HepG2 (cell line): ENCODE measurements around the gene ATP2A2. TPM values are rescaled to one million over a fixed set of nuclear protein-coding genes. Genes with fewer than 3 reads are reported as not detected.

Experiments used
- ATAC-seq: fragments of 200-7000 bp; cut with Tn5 transposase; 3 replicates; pipeline ENCODE4 v1.9.1; 2020; ENCODE audit warnings: mild to moderate bottlenecking, moderate library complexity
- BruUV-seq: library from RNA; stranded (reverse); fragments of 400-500 nt; replicated peaks from 2 replicates; lab custom pipeline; 2021; lab: Mats Ljungman, UMichigan
- CTCF ChIA-PET: fragments of 300-600 bp; formaldehyde crosslinking; extraction: SDS; loops from one replicate; lab custom pipeline; 2021; ENCODE audit warnings: low total read pairs, inconsistent platforms, low intra/inter-chr PET ratio; lab: Yijun Ruan, JAX
- POLR2A ChIA-PET: fragments of 350-600 bp; sonication (Branson Sonifier 250); formaldehyde crosslinking; loops from one replicate; lab custom pipeline; 2020; ENCODE audit warnings: antibody characterized with exemption, inconsistent platforms; lab: Yijun Ruan, JAX
- DNase-seq: peaks from one replicate; pipeline ENCODE4 v3.0.0-alpha.2; 2015; ENCODE audit warnings: low spot score
- FAIRE-seq: peaks from 3 replicates; lab custom pipeline; 2011; peaks lifted over from hg19 to GRCh38; lab: Jason Lieb, UNC
- H2AFZ ChIP-seq: one replicate; pipeline ENCODE4 v1.6.1; 2011; ENCODE audit warnings: low read length, inconsistent platforms
- H3K27ac ChIP-seq: fragments of 300-600 bp; 3 replicates; pipeline ENCODE4 v1.8.0; 2011; ENCODE audit warnings: mixed run types, mild to moderate bottlenecking, mixed read lengths, low read length, inconsistent platforms; ENCODE audit not compliant: insufficient read depth; ENCODE audit errors: extremely low read length
- H3K27me3 ChIP-seq, 2 experiments: fragments of 200-600 bp in 1 of 2; 2 replicates in 1 of 2; 3 replicates in 1 of 2; pipeline versions ENCODE4 v1.6.0 to v1.8.0; 2011; ENCODE audit warnings: low read length in 2 of 2, mild to moderate bottlenecking in 2 of 2, moderate library complexity in 2 of 2, inconsistent platforms in 1 of 2; ENCODE audit not compliant: insufficient read depth in 2 of 2, control insufficient read depth in 1 of 2
- H3K36me3 ChIP-seq, 2 experiments: fragments of 200-600 bp in 1 of 2; replicated peaks in 1 of 2; 2 replicates in 1 of 2; 3 replicates in 1 of 2; pipeline versions ENCODE4 v1.5.1 to v1.8.0; 2011; ENCODE audit warnings: low read length in 2 of 2, inconsistent platforms in 1 of 2; ENCODE audit not compliant: insufficient read depth in 2 of 2, control insufficient read depth in 1 of 2
- H3K4me1 ChIP-seq: 2 replicates; pipeline ENCODE4 v1.5.1; 2012; ENCODE audit warnings: low read length, inconsistent platforms; ENCODE audit not compliant: insufficient read depth
- H3K4me2 ChIP-seq: 2 replicates; pipeline ENCODE4 v1.6.0; 2011; ENCODE audit warnings: low read depth, low read length, inconsistent platforms
- H3K4me3 ChIP-seq, 3 experiments: fragments of 200-600 bp in 1 of 3; sonication (generic), shearing (Covaris generic) in 1 of 3; replicated peaks in 1 of 3; 2 replicates each; pipeline ENCODE4 v1.5.1; 2011 to 2016; ENCODE audit warnings: low read length in 3 of 3, inconsistent platforms in 2 of 3, low read depth in 2 of 3, mild to moderate bottlenecking in 2 of 3, control low read depth in 1 of 3, mixed read lengths in 1 of 3; ENCODE audit not compliant: insufficient read depth in 1 of 3
- H3K79me2 ChIP-seq: one replicate; pipeline ENCODE4 v1.6.1; 2011; ENCODE audit warnings: low read length, inconsistent platforms; ENCODE audit not compliant: insufficient read depth
- H3K9ac ChIP-seq: 2 replicates; pipeline ENCODE4 v1.6.0; 2011; ENCODE audit warnings: mild to moderate bottlenecking, low read depth, low read length, inconsistent platforms; ENCODE audit not compliant: insufficient read depth
- H3K9me3 ChIP-seq: 2 replicates; pipeline ENCODE4 v1.5.1; 2012; ENCODE audit warnings: mild to moderate bottlenecking, low read length
- H4K20me1 ChIP-seq: 2 replicates; pipeline ENCODE4 v1.6.0; 2011; ENCODE audit warnings: inconsistent platforms, mild to moderate bottlenecking, low read length, moderate library complexity; ENCODE audit not compliant: insufficient read depth
- AGO1 ChIP-seq: fragments of 200-400 bp; formaldehyde crosslinking; IDR thresholded peaks from 2 replicates; pipeline ENCODE4 v1.6.1; 2017; ENCODE audit warnings: mild to moderate bottlenecking, low read depth, low read length, moderate library complexity; ENCODE audit not compliant: poor library complexity, severe bottlenecking
- AGO2 ChIP-seq: fragments of 200-400 bp; formaldehyde crosslinking; optimal IDR thresholded peaks from 2 replicates; pipeline ENCODE3; 2017; ENCODE audit warnings: mild to moderate bottlenecking, low read depth, low read length, moderate library complexity
- TFDP1 ChIP-seq: IDR thresholded peaks from 2 replicates; pipeline ENCODE4 v1.6.1; 2016; ENCODE audit warnings: missing compliant biosample characterization, missing genetic modification reagents, borderline replicate concordance
- ZNF687 ChIP-seq: sonication (generic); formaldehyde crosslinking; IDR thresholded peaks from 2 replicates; pipeline ENCODE4 v1.5.1; 2020; ENCODE audit warnings: mild to moderate bottlenecking, missing genetic modification reagents, moderate library complexity
- WGBS: methylation state at CpG from one replicate; pipeline ENCODE4 v1.1.6; 2017; ENCODE audit warnings: low lambda C conversion rate; 5-methylcytosine and 5-hydroxymethylcytosine counted together
- in situ Hi-C: cut with HindIII; loops from 2 replicates; pipeline ENCODE4 v1.10.0; 2017; ENCODE audit warnings: low pct_unique_long_range_greater_than_20kb; ENCODE audit not compliant: extremely low pct_ligation_motif_present
- intact Hi-C: fragments of 100-400 bp; cut with micrococcal nuclease; formaldehyde crosslinking; loops from one replicate; pipeline ENCODE4 v1.10.0; 2022; ENCODE audit not compliant: unreplicated experiment
- polyA plus RNA-seq, 8 experiments: library from polyadenylated mRNA; depleted of rRNA in 3 of 8; stranded (reverse) in 7 of 8; unstranded in 1 of 8; fragments of >200 nt; fragmentation: Illumina TruSeq in 4 of 8; extraction: Trizol in 4 of 8; gene quantifications; 2 replicates each; pipeline versions ENCODE4 v1.2.1 to v1.2.3, GENCODE V29; 2011 to 2016; ENCODE audit warnings: low read depth in 4 of 8, missing spikeins in 1 of 8, mixed read lengths in 1 of 8; ENCODE audit not compliant: insufficient read depth in 1 of 8
- total RNA-seq, 5 experiments: library from RNA; depleted of rRNA; stranded (reverse); fragments of >200 nt; fragmentation: Illumina TruSeq; extraction: Trizol; gene quantifications; 2 replicates each; pipeline ENCODE4 v1.2.3, GENCODE V29; 2016; ENCODE audit warnings: low read depth in 1 of 5

The ATP2A2 gene
- total and polyA plus RNA-seq, 2 of the 13 experiments (the other 11 are each of a cell fraction or from before 2014, with no cell fraction given), result 35.4 to 85.5 TPM

GRCh38 chr12:110370732-110371231, 89.7 kb downstream of the ATP2A2 start:
- TF ChIP-seq ZNF687 (CRISPR knock-in tag) (peak; percentile 16; the same call in 1 of the 2 replicates), AGO2 (peak; percentile 61), TFDP1 (no peak), AGO1 (peak; percentile 61)
- ATAC-seq, result peak; percentile 11

More at GRCh38 chr12:110370732-110371231, 89.7 kb downstream of the ATP2A2 start:
- WGBS, result 100% methylated on average over 4 of the region's 13 CpGs
- Histone ChIP-seq H4K20me1 (no peaks in the 10 kb centered on the region), H3K4me1 (peaks cover 22% of the 10 kb centered on the region), H3K27me3 (no peaks in the 10 kb centered on the region; a peak in 1 of 5 replicates), H3K27ac (no peak overlapping the region), H3K4me2 (no peak overlapping the region), H3K79me2 (no peaks in the 10 kb centered on the region), H2AFZ (no peak overlapping the region), H3K36me3 (peaks cover 17 to 35% of the 10 kb centered on the region in 2 experiments), H3K9ac (no peak overlapping the region), H3K4me3 (no peak overlapping the region), H3K9me3 (no peaks in the 10 kb centered on the region)
- no peak for FAIRE-seq
- BruUV-seq, result no TSS peak
- in situ Hi-C loops (no loop called here), intact Hi-C loops (no loop called here)
- ChIA-PET POLR2A (interaction anchor here (0.8 kb wide), 1 partner anchor 11 kb away, joined by 3 read pairs; no protein-coding TSS in a partner anchor), CTCF (no interaction called here)
- DNase-seq, result no peak
